Activated CD8-positive, alpha-beta T cell treated with anti-CD3 and anti-CD28 coated beads for 36 hours (primary cell): ENCODE results near the gene DENND5B. TPM values are rescaled to one million over a fixed set of nuclear protein-coding genes. Genes with fewer than 3 reads are reported as not detected.

ENCODE experiments used
- ATAC-seq: fragments of 200-7000 bp; cut with Tn5 transposase; one replicate; pipeline ENCODE4 v1.10.0; 2021; ENCODE audit warnings: mild to moderate bottlenecking, moderate library complexity
- CTCF ChIA-PET: fragments of 350-600 bp; sonication (Branson Sonifier 250); formaldehyde crosslinking; loops from one replicate; lab custom pipeline; 2021; ENCODE audit warnings: antibody characterized with exemption; lab: Charles Lee
- POLR2A ChIA-PET: fragments of 350-600 bp; sonication (Branson Sonifier 250); formaldehyde crosslinking; loops from one replicate; lab custom pipeline; 2021; ENCODE audit warnings: antibody characterized with exemption; lab: Charles Lee
- DNase-seq: peaks from one replicate; pipeline ENCODE4 v3.0.0-alpha.2; 2020
- H3K27ac Mint-ChIP-seq: one replicate; pipeline ENCODE4 v1.8.0; 2021; ENCODE audit warnings: mild to moderate bottlenecking, mixed read lengths
- H3K27me3 Mint-ChIP-seq: one replicate; pipeline ENCODE4 v1.8.0; 2021; ENCODE audit warnings: mixed read lengths
- H3K36me3 Mint-ChIP-seq: one replicate; pipeline ENCODE4 v1.8.0; 2021; ENCODE audit warnings: low read depth, mixed read lengths
- H3K4me1 Mint-ChIP-seq: one replicate; pipeline ENCODE4 v1.8.0; 2021; ENCODE audit warnings: low read depth, mixed read lengths
- H3K4me3 Mint-ChIP-seq: one replicate; pipeline ENCODE4 v1.8.0; 2021; ENCODE audit warnings: mild to moderate bottlenecking, moderate library complexity, mixed read lengths
- H3K9me3 Mint-ChIP-seq: one replicate; pipeline ENCODE4 v1.8.0; 2021; ENCODE audit warnings: mixed read lengths
- CTCF ChIP-seq: fragments of 200-600 bp; IDR thresholded peaks from one replicate; pipeline ENCODE4 v1.8.0; 2022; ENCODE audit warnings: antibody characterized with exemption, mild to moderate bottlenecking
- intact Hi-C: fragments of 100-400 bp; cut with micrococcal nuclease; formaldehyde crosslinking; loops from one replicate; pipeline ENCODE4 v1.10.0; 2022
- total RNA-seq, 2 experiments: library from RNA; stranded (reverse); gene quantifications; one replicate each; pipeline ENCODE4 v1.2.3, GENCODE V29; 2021

The DENND5B gene
- total RNA-seq, 2 experiments from 2014 or later: 0.31 to 0.43 TPM

- intact Hi-C loops: no loop called here
- TF ChIP-seq CTCF: no peak
- Mint-ChIP-seq H3K4me3 (no peak overlapping the region), H3K27me3 (no peaks in the 10 kb centered on the region), H3K27ac (no peak overlapping the region), H3K4me1 (no peaks in the 10 kb centered on the region), H3K36me3 (no peaks in the 10 kb centered on the region), H3K9me3 (no peaks in the 10 kb centered on the region)
- DNase-seq: no peak
- ATAC-seq: no peak
- CTCF ChIA-PET: no interaction called here
- POLR2A ChIA-PET: no interaction called here
Observed at GRCh38 chr12:31440134-31440533, 150.8 kb downstream of the DENND5B start.

GRCh38 chr12:31431721-31432240 is 159.2 kb downstream of the DENND5B start:
- Mint-ChIP-seq H3K27me3 (no peaks in the 10 kb centered on the region), H3K4me1 (no peaks in the 10 kb centered on the region), H3K9me3 (no peaks in the 10 kb centered on the region), H3K27ac (no peak overlapping the region), H3K4me3 (no peak overlapping the region), H3K36me3 (no peaks in the 10 kb centered on the region)
- CTCF ChIA-PET: interaction anchor here (1.1 kb wide), 1 partner anchor 29 kb away, joined by 3 read pairs; no protein-coding TSS in a partner anchor
- intact Hi-C loops: no loop called here
- DNase-seq: no peak
- POLR2A ChIA-PET: no interaction called here
- TF ChIP-seq CTCF: no peak
- no peak for ATAC-seq

GRCh38 chr12:31423405-31423804 is 167.5 kb downstream of the DENND5B start:
- CTCF ChIA-PET: interaction anchor here (1.0 to 1.2 kb wide), 2 partner anchors 20 to 177 kb away, joined by 3 to 4 read pairs; no protein-coding TSS in a partner anchor
- no peak for TF ChIP-seq CTCF
- POLR2A ChIA-PET: interaction anchor here (0.7 kb wide), 1 partner anchor 173 kb away, joined by 3 read pairs; no protein-coding TSS in a partner anchor
- ATAC-seq (no peak), DNase-seq (no peak)
- H3K4me3 Mint-ChIP-seq: no peak overlapping the region
- H3K27ac Mint-ChIP-seq: no peak overlapping the region
- H3K4me1 Mint-ChIP-seq: no peaks in the 10 kb centered on the region
- H3K9me3 Mint-ChIP-seq: no peaks in the 10 kb centered on the region
- H3K27me3 Mint-ChIP-seq: no peaks in the 10 kb centered on the region
- intact Hi-C loops: no loop called here
- H3K36me3 Mint-ChIP-seq: no peaks in the 10 kb centered on the region

- intact Hi-C loops: no loop called here
- H3K36me3 Mint-ChIP-seq: no peaks in the 10 kb centered on the region
- no peak overlapping the region for H3K4me3 Mint-ChIP-seq
- no peaks in the 10 kb centered on the region for H3K27me3 Mint-ChIP-seq
- H3K27ac Mint-ChIP-seq: no peak overlapping the region
- no peak for TF ChIP-seq CTCF
- ChIA-PET POLR2A (no interaction called here), CTCF (no interaction called here)
- DNase-seq (no peak), ATAC-seq (no peak)
- H3K9me3 Mint-ChIP-seq: no peaks in the 10 kb centered on the region
- no peaks in the 10 kb centered on the region for H3K4me1 Mint-ChIP-seq
Observed at GRCh38 chr12:31412292-31412801, 178.6 kb downstream of the DENND5B start.

- no peak overlapping the region for H3K27ac Mint-ChIP-seq
- DNase-seq: no peak
- intact Hi-C loops: no loop called here
- ChIA-PET POLR2A (no interaction called here), CTCF (no interaction called here)
- no peak overlapping the region for H3K4me3 Mint-ChIP-seq
- no peaks in the 10 kb centered on the region for H3K4me1 Mint-ChIP-seq
- H3K27me3 Mint-ChIP-seq: no peaks in the 10 kb centered on the region
- no peaks in the 10 kb centered on the region for H3K36me3 Mint-ChIP-seq
- no peak for TF ChIP-seq CTCF
- ATAC-seq: no peak
- no peaks in the 10 kb centered on the region for H3K9me3 Mint-ChIP-seq
Observed at GRCh38 chr12:31408763-31409162, 182.2 kb downstream of the DENND5B start.
